Stomach (tissue), 9 donors: ENCODE measurements around the gene DHRSX. TPM values are rescaled to one million over a fixed set of nuclear protein-coding genes. Genes with fewer than 3 reads are reported as not detected.

Experiments used
- DNase-seq, 2 donors: peaks; one replicate each; pipeline versions ENCODE4 v3.0.0 to v3.0.0-alpha.2; 2013 to 2019
- H3K27ac ChIP-seq, 5 donors: fragments of 200-600 bp in 4 of 5; sonication (generic) in 4 of 5; one replicate each; pipeline ENCODE4 v1.5.1; 2013 to 2019; ENCODE audit warnings: mild to moderate bottlenecking in 1 of 5, moderate library complexity in 1 of 5
- H3K27me3 ChIP-seq, 3 donors: fragments of 200-600 bp; sonication (generic); one replicate each; pipeline ENCODE4 v1.5.1; 2017 to 2019; ENCODE audit warnings: mixed run types in 1 of 3
- H3K36me3 ChIP-seq, 4 donors: fragments of 200-600 bp; sonication (generic); 1 replicate in 3 of 4; 2 replicates in 1 of 4; pipeline ENCODE4 v1.5.1; 2016 to 2019
- H3K4me1 ChIP-seq, 4 donors: fragments of 200-600 bp; sonication (generic); one replicate each; pipeline ENCODE4 v1.5.1; 2016 to 2019
- H3K4me3 ChIP-seq, 4 donors: fragments of 200-600 bp; sonication (generic) in 3 of 4; one replicate each; pipeline ENCODE4 v1.5.1; 2016 to 2019; ENCODE audit warnings: mild to moderate bottlenecking in 1 of 4
- H3K9me3 ChIP-seq, 4 donors: fragments of 200-600 bp; sonication (generic); one replicate each; pipeline ENCODE4 v1.5.1; 2016 to 2019
- EP300 ChIP-seq: sonication (generic); formaldehyde crosslinking; IDR thresholded peaks from one replicate; pipeline ENCODE4 v1.6.1; 2017; ENCODE audit warnings: antibody characterized with exemption
- POLR2A ChIP-seq, 4 donors: fragments of 450-650 bp; IDR thresholded peaks; one replicate each; pipeline ENCODE4 v1.6.1; 2016; ENCODE audit warnings: antibody characterized with exemption in 4 of 4, control low read depth in 2 of 4, mild to moderate bottlenecking in 1 of 4, moderate library complexity in 1 of 4
- POLR2AphosphoS5 ChIP-seq, 3 donors: sonication (generic); formaldehyde crosslinking; IDR thresholded peaks; one replicate each; pipeline ENCODE4 v1.6.1; 2016; ENCODE audit warnings: antibody characterized with exemption in 3 of 3
- WGBS, 5 donors: extraction: QIAGEN DNeasy Blood & Tissue Kit in 3 of 5; methylation state at CpG; one replicate each; pipeline versions ENCODE4 v1.1.5 to v1.1.7; 2013 to 2018; 5-methylcytosine and 5-hydroxymethylcytosine counted together
- intact Hi-C: fragments of 100-400 bp; cut with DNase I; formaldehyde crosslinking; loops from one replicate; pipeline ENCODE4 v1.15.1; 2023; ENCODE audit warnings: low total_unique reads
- polyA plus RNA-seq, 3 donors: library from polyadenylated mRNA; stranded (reverse); fragments of 200-250 nt; gene quantifications; one replicate each; pipeline ENCODE4 v1.2.3, GENCODE V29; 2013
- total RNA-seq, 5 donors: library from RNA; depleted of rRNA; stranded (reverse); fragments of >200 nt; gene quantifications; one replicate each; pipeline versions ENCODE4 v1.1.0 to v1.2.3, GENCODE V29; 2014 to 2016
- TF ChIP-seq, protein P1 (sequence below), 7 experiments: fragments of 450-650 bp in 4 of 7; fragments of 200-600 bp in 3 of 7; sonication (generic) in 3 of 7; IDR thresholded peaks; one replicate each; pipeline ENCODE4 v1.5.1; 2016 to 2019; ENCODE audit warnings: antibody characterized with exemption in 7 of 7, control low read depth in 2 of 7, mild to moderate bottlenecking in 1 of 7
- donor health status: healthy with polysubstance abuse.
- donor health status: Bipolar disorder and iron deficiency.
- donor health status: healthy.

Gene DHRSX
- total and polyA plus RNA-seq, 8 donors = 11.2 to 69.4 (median 21.1) TPM

DNA sequence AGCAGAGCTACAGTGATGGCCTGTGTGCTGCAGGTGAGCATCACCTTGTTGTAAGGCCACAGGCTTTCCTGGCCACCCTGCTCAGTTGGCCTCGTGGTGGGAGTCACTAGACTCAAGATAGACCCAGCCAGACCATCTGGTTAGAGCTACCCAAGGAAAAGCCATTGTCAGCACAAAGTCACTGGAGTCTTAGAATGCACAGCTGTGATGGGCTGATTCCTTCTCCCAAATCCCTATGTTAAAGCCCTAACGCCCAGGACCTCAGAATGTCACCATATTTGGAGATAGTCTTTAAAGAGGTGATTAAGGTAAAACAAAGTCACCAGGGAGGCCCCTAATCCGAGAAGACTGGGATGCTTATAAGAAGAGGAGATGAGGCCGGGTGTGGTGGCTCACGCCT lies 173.4 kb downstream of the DHRSX start:
- Histone ChIP-seq H3K36me3 (no peaks in the 10 kb centered on the region), H3K9me3 (no peaks in the 10 kb centered on the region), H3K27ac (no peak overlapping the region), H3K4me3 (no peak overlapping the region), H3K27me3 (no peaks in the 10 kb centered on the region), H3K4me1 (peaks cover 0 to 11% (median 0%) of the 10 kb centered on the region in 4 donors)
- TF ChIP-seq, protein P1, sequence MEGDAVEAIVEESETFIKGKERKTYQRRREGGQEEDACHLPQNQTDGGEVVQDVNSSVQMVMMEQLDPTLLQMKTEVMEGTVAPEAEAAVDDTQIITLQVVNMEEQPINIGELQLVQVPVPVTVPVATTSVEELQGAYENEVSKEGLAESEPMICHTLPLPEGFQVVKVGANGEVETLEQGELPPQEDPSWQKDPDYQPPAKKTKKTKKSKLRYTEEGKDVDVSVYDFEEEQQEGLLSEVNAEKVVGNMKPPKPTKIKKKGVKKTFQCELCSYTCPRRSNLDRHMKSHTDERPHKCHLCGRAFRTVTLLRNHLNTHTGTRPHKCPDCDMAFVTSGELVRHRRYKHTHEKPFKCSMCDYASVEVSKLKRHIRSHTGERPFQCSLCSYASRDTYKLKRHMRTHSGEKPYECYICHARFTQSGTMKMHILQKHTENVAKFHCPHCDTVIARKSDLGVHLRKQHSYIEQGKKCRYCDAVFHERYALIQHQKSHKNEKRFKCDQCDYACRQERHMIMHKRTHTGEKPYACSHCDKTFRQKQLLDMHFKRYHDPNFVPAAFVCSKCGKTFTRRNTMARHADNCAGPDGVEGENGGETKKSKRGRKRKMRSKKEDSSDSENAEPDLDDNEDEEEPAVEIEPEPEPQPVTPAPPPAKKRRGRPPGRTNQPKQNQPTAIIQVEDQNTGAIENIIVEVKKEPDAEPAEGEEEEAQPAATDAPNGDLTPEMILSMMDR (IDR thresholded peaks at IDR 0.05) = no peak
- TF ChIP-seq POLR2AphosphoS5 (IDR thresholded peaks at IDR 0.05) (no peak), EP300 (no peak), POLR2A (IDR thresholded peaks at IDR 0.05) (no peak)
- WGBS, 5 donors = 92 to 94% (median 94%) methylated on average over 5 of the region's 5 CpGs
- intact Hi-C loops = no loop called here
- DNase-seq = no peak

DNA sequence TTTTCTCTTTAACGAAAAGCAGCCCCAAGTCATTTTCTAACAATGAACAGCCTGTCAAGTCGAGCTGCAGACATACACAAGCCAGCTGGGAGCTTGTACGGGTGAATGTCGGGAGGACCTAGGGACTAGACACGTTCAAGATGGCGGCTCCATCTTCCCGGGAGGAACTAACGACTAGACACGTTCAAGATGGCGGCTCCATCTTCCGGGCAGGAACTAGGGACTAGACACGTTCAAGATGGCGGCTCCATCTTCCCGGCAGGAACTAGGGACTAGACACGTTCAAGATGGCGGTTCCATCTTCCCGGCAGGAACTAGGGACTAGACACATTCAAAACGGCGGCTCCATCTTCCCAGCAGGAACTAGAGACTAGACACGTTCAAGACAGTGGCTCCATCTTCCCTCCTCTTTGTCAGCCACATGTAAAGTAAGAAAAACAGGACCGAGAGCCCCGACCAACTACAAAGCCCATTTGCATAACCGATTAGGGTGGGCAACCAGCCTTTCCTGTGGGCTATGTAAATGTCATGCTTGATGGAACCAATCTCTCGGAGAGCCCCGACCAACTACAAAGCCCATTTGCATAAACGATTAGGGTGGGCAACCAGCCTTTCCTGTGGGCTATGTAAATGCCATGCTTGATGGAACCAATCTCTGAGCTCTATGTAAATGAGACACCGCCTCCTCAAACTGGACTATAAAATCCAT lies 175.5 kb downstream of the DHRSX start:
- WGBS, 5 donors = 25 to 78% (median 59%) methylated on average over 26 to 27 of the region's 27 CpGs
- Histone ChIP-seq H3K4me1 (peaks cover 10 to 20% (median 12%) of the 10 kb centered on the region in 4 donors), H3K4me3 (peak overlapping the region in 3 of 4 donors; percentile 43 to 53 (median 49)), H3K36me3 (no peaks in the 10 kb centered on the region), H3K27me3 (no peaks in the 10 kb centered on the region), H3K9me3 (no peaks in the 10 kb centered on the region), H3K27ac (peak overlapping the region in 4 of 5 donors; percentile 33 to 79 (median 60))
- TF ChIP-seq, protein P1 (IDR thresholded peaks at IDR 0.05) = no peak
- peak in 2 of 3 donors; percentile 43 to 56 for TF ChIP-seq POLR2AphosphoS5 (IDR thresholded peaks at IDR 0.05)
- DNase-seq = peak; percentile 84 to 97
- intact Hi-C loops = no loop called here

- no peaks in the 10 kb centered on the region for H3K36me3 ChIP-seq
- H3K27me3 ChIP-seq = no peaks in the 10 kb centered on the region
- no peak for TF ChIP-seq EP300
- TF ChIP-seq POLR2A (IDR thresholded peaks at IDR 0.05) = no peak
- no peak for TF ChIP-seq POLR2AphosphoS5 (IDR thresholded peaks at IDR 0.05)
- TF ChIP-seq, protein P1 (IDR thresholded peaks at IDR 0.05) = no peak
- H3K9me3 ChIP-seq = no peaks in the 10 kb centered on the region
- H3K4me3 ChIP-seq = no peak overlapping the region
- no peak overlapping the region for H3K27ac ChIP-seq
- peaks cover 10 to 20% (median 12%) of the 10 kb centered on the region in 4 donors for H3K4me1 ChIP-seq
- intact Hi-C loops = no loop called here
- DNase-seq = no peak
- 68 to 88% (median 77%) methylated on average over 8 of the region's 8 CpGs for WGBS, 5 donors
These were observed 176.6 kb downstream of the DHRSX start for GRCh38 chrX:2324151-2324550.

DNA sequence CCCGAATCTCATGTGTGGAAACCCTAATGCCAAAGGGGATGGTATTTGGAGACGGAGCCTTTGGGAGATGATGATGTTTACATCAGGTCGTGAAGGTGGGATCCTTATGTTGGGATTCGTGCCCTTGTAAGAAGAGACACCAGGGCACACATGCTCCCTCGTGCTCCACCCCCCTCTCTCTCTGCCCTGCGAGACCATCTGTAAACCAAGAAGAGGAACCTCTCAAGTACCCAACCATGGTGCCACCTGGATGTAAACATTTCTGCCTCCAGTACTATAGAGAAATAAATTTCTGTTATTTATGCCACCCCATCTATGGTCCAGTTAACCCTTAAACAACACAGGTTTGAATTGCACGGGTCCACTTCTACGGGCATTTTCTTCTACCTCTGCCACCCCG lies 179.4 kb downstream of the DHRSX start:
- 73 to 86% (median 83%) methylated on average over 9 of the region's 9 CpGs for WGBS, 5 donors
- Histone ChIP-seq H3K27ac (peak overlapping the region in 3 of 5 donors; percentile 41 to 77 (median 65)), H3K4me1 (peaks cover 10 to 24% (median 12%) of the 10 kb centered on the region in 4 donors), H3K27me3 (no peaks in the 10 kb centered on the region), H3K36me3 (no peaks in the 10 kb centered on the region), H3K4me3 (no peak overlapping the region), H3K9me3 (no peaks in the 10 kb centered on the region)
- TF ChIP-seq POLR2A (IDR thresholded peaks at IDR 0.05) (no peak), EP300 (no peak), POLR2AphosphoS5 (IDR thresholded peaks at IDR 0.05) (no peak)
- TF ChIP-seq, protein P1 (IDR thresholded peaks at IDR 0.05) = no peak
- intact Hi-C loops = no loop called here
- no peak for DNase-seq
